SIG-M5 (cell line): ENCODE results near the gene PRTFDC1.
"Not testable (repeated sequence)": the region's sequence is repeated elsewhere in the genome, so short reads cannot be mapped to it uniquely, and the experiment has no call there.

Experiments used
- DNase-seq: peaks from one replicate; lab custom pipeline; 2025; lab: John Stamatoyannopoulos, UW

The PRTFDC1 gene, protein sequence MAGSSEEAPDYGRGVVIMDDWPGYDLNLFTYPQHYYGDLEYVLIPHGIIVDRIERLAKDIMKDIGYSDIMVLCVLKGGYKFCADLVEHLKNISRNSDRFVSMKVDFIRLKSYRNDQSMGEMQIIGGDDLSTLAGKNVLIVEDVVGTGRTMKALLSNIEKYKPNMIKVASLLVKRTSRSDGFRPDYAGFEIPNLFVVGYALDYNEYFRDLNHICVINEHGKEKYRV

GRCh38 chr10:24952143-24952706 lies at the start of gene PRTFDC1:
PRTFDC1 (minus strand) TSS chr10:24952606; CDS start chr10:24952575, 31 bp downstream.
- no peak for DNase-seq

DNA sequence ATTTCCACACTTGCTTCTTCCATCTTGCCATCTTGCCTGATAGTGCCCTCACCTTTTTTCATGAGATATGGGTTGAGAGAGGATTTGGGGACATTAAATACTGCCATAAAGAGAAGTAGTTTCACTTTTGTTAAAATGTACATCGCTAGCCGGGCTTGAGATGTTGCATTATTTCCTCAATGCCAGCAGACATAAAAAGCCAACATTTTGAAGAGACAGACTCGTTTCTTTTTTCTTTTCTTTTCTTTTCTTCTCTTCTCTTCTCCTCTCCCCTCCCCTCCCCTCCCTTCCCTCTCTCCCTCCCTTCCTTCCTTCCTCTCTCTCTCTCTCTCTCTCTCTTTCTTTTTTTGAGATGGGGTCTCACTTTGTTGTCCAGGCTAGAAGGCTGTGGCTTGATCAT lies 45.6 kb upstream of the PRTFDC1 start:
- no peak for DNase-seq

DNA sequence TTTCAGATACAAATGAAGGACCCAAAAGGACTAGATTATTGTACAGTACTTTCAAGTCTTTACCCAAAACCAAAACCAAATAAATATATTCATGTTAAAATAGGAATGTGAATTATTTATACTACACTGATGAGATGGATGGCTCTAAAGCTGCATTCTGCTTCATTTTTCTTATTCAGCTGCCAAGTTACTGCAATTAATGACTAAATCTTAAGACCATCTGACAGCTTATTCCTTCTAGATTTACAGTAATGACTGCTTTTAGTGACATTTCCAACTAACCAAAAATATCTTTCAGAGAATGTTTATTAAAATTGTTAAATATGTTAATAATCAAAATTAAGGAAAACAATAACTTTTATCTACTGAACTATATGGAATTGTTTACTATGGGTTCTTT lies 42.7 kb upstream of the PRTFDC1 start:
- no peak for DNase-seq

GRCh38 chr10:24993237-24993958 lies 41.0 kb upstream of the PRTFDC1 start:
- DNase-seq: no peak

DNA sequence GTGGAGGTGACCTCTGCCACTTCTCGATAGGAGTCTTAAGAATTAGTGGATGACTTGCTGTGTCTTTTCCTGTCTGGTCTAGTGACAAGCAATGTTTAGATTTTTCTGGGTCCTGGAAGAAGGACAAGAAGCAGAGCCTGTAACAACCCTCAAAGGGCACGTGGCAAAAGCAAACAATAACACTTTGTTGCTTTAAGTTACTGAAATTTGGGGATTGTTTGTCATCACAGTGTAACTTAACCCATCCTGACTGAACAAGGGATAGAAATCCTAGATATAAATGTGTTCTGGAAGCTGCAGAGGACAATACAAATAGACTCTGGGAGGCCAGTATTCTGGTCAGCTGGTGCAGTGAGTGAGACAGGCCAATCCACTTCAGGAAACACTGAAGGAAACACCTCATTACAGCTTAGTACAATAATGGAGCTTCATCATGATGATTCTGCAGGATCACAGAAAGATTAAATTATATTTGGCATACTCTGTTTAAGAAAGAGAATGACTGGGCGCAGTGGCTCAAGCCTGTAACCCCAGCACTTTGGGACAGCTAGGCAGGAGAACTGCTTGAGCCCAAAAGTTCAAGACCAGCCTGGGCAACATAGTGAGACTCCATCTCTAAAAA lies 40.2 kb upstream of the PRTFDC1 start:
- DNase-seq: no peak

DNA sequence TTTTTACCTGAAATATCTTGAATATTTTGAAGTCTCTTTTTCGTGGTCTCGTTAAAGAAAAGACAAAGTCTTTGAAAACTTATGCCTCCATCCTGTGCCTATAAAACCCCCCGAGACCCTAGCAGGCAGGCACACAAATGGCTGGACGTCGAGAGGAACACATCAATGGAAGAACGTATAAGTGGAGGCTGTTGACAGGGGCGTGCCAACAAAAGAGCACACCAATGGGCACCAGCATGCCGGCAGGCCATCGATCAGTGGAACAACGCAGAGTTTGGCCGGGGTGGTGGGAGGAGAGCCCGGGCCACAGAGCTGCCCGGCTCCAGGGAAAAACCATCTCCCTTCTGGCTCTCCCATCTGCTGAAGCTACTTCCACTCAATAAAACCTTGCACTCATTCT lies 38.9 kb upstream of the PRTFDC1 start:
- no peak for DNase-seq

GRCh38 chr10:24989867-24990266 lies 37.5 kb upstream of the PRTFDC1 start:
- no peak for DNase-seq

GRCh38 chr10:24988831-24989640 lies 36.6 kb upstream of the PRTFDC1 start:
- DNase-seq: no peak

DNA sequence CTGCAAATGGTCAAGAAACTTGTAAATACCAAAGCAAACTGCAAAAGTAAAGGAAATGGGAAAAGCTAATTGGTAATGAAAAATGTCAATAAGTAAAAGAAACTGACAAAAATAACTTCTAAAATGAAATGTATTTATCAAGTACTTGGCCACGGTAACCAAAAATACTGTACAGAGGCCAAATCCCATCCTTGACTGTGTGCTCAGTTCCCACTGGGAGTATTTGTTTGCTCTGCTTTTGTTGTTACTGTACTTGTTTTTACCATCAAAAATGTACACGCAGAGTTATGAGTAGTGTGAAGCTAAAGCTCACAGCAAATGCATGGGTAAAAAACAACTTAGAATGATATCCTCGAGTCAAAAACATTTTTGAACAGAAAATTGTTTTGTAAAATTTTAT lies 32.5 kb upstream of the PRTFDC1 start:
- no peak for DNase-seq

DNA sequence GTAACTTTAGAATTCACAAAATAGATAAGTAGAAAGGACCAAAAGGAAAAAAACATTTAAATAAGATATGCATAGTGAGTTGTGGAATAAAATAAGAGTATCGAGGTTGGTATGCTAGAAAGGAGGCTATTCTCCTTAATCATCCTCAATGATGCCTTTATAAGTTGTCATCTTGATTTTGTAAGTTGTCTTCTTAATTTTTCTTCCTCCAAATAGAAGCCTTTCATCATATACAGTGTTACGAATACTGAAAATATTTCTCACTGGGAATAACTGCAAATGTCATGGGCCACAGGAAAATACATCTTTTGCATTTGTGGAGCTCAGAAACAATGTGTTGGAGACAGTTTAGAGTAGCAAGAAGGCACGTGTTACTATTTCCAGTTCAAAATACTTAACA lies 31.5 kb upstream of the PRTFDC1 start:
- DNase-seq: no peak

GRCh38 chr10:24983130-24983529 lies 30.7 kb upstream of the PRTFDC1 start:
- DNase-seq: no peak

- DNase-seq: no peak
Observed at GRCh38 chr10:24982319-24983112, 30.1 kb upstream of the PRTFDC1 start.

- DNase-seq: no peak
Observed at GRCh38 chr10:24981161-24981710, 28.8 kb upstream of the PRTFDC1 start.

DNA sequence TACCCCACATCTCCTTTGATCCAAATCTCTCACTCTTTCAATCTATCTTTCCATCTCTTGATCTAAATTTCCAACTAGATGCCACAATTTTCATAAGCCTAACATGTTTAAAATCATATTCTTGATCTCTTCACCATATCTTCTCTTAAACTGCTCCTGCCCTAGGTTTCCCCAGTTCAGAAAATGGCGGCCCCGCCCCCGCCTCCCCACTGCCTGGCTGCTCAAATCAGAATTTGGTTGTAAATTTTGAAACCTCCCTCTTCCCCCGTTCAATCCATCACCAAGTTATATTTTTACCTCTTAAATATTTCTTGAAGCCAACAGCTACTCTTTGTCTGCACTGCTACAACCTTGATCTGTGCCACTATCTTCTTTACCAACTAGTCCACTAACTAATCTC lies 27.3 kb upstream of the PRTFDC1 start:
- DNase-seq: no peak

GRCh38 chr10:24974976-24975375 lies 22.6 kb upstream of the PRTFDC1 start:
- DNase-seq: no peak

DNA sequence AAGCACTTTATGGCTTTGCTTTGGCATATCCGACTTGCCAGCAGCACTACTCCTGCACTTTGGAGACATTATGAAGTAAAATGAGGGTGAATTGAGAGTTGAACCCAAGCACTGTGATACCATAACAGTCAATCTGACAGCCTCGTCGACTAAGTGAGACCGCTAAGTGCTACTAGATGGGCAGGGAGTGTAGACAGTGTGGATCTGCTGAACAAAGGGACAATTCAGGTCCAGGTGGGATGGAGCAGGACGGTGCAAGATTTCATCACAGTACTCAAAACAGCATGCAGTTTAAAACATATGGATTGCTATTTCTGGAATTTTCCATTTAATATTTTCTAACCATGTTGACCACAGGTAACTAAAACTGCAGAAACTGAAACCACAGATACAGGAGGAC lies 20.8 kb upstream of the PRTFDC1 start:
- no peak for DNase-seq

- no peak for DNase-seq
Observed at GRCh38 chr10:24971374-24971773, 19.0 kb upstream of the PRTFDC1 start.

- no peak for DNase-seq
Observed at GRCh38 chr10:24969841-24970281, 17.5 kb upstream of the PRTFDC1 start.

DNA sequence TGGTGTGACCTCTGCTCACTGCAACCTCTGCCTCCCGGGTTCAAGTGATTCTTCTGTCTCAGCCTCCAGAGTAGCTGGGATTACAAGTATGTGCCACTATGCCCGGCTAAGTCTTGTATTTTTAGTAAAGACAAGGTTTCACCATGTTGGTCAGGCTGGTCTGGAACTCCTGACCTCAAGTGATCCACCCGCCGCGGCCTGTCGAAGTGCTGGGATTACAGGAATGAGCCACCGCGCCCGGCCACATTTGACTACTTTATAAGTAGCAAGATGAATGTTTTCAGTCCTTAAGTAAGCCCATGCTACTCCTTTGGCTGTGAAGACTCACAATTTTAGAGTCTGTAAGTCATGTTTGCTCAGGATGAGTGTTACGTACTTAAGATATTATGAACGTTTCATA lies 16.5 kb upstream of the PRTFDC1 start:
- DNase-seq: not testable (repeated sequence)

DNA sequence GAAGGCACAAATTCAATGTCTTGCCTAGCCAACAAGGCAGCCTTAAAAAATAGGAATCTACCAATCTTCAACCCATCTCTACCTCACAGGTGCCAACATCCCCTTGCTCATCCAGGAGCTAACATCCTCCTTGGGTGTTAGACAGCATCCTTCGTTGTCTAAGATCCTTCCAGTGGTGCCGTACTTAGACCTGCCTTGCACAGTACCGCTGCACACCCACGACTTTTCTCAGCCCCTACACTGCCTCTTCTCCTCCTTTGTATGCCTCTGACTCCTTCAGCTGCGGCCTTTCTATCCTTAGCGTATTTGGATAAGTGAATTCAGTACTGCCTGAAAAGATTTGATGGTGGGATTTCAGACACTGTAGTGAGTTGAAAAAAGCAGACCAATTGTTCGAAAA lies 15.9 kb upstream of the PRTFDC1 start:
- DNase-seq: no peak

GRCh38 chr10:24966962-24967481 lies 14.6 kb upstream of the PRTFDC1 start:
- DNase-seq: no peak
